HG02852 (cell line): ENCODE measurements around the gene CDPF1.
"Not testable (repeated sequence)": the region's sequence is repeated elsewhere in the genome, so short reads cannot be mapped to it uniquely, and the experiment has no call there.

ENCODE experiments used
- ATAC-seq: cut with Tn5 transposase; IDR thresholded peaks from one replicate; pipeline ENCODE4 v1.9.1; 2021; ENCODE audit warnings: mild to moderate bottlenecking, moderate library complexity; ENCODE audit not compliant: unreplicated experiment

CDPF1 gene

GRCh38 chr22:46226577-46226976, 23.5 kb downstream of the CDPF1 start:
- ATAC-seq = no peak

GRCh38 chr22:46225631-46226030, 24.5 kb downstream of the CDPF1 start:
- no peak for ATAC-seq

- ATAC-seq = no peak
Measured at GRCh38 chr22:46224898-46225290, 25.2 kb downstream of the CDPF1 start.

GRCh38 chr22:46224044-46224897, 25.8 kb downstream of the CDPF1 start:
- no peak for ATAC-seq

DNA sequence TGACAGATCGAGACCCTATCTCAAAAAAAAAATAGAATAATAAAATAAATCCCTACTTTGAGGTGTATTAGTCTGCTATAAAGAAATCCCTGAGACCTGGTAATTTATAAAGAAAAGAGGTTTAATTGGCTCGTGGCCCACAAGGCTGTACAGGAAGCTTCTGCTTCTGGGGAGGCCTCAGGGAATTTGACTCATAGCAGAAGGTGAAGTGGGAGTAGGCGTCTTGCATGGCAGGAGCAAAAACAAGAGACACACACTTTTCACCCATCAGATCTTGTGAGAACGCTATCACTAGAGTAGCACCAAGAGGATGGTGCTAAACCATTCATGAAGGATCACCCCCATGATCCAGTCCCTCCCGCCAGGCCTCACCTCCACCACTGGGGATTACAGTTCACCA, 29.2 kb downstream of the CDPF1 start:
- ATAC-seq = no peak

DNA sequence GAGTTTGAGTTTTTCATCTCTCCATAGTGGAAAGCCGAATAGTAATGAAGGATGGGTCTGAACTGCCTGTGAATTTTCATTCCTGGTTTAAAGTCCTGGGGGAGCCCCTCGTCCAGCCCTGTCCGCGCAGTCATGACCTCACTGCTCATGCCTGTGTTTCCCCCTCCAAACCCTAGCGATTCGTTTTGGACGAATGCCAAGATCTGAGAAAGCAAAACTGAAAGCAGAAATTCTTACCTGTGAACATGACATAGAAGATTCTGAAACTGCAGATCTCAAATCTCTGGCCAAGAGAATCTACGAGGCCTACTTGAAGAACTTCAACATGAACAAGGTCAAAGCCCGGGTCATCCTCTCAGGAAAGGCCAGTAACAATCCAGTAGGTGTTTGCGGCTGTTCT, 30.5 kb downstream of the CDPF1 start:
- ATAC-seq = no peak

- ATAC-seq = no peak
Measured at GRCh38 chr22:46214616-46215015, 35.5 kb downstream of the CDPF1 start.

DNA sequence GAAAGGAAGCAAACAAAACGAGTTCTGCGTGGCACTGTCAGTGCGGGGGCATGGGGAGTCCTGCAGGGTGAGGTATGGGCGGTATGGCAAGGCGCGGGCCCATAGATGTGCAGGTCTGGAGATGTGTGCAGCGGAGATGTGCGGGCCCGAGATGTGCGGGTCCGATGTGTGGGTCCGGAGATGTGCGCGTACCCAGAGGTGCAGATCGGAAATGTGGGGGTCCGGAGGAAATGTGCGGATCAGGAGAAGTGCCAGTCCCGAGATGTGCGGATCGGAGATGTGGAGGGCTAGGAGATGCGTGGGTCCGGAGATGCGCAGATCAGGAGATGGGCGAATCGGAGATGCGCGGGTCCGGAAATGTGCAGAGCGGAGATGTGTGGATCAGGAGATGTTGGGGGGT, 35.9 kb downstream of the CDPF1 start:
- no peak for ATAC-seq

GRCh38 chr22:46213052-46213451, 37.0 kb downstream of the CDPF1 start:
- ATAC-seq = no peak

DNA sequence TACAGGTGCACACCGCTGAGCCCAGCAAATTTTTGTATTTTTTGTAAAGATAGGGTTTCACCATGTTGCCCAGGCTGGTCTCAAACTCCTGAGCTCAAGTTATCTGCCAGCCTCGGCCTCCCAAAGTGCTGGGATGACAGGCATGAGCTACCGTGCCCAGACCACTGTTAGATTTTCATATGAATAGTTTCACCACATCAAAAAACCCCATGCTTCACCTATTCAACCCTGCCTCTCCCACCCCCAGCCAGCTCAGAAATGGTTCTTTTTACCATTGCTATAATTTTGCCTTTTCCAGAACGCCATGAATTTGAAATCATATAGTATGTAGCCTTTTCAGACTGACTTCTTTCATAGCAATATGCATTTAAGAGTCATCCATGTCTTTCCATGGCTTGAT, 37.9 kb downstream of the CDPF1 start:
- no peak for ATAC-seq

DNA sequence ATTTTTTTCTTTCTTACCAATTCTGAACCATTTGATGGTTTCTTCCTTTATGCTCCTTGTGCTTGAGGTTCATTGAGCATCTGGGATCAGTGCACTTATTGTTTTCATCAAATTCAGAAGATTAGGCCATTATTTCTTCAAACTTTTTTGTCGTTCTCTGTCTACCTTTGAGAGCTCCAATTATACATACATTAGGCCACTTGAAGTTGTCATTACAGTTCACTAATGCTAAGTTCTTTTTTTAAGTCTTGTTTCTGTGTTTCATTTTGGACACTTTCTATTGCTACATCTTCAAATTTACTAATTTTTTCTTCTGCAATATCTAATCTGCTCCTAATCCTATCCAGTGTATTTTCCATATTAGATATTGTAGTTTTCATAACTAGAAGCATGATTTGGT, 40.8 kb downstream of the CDPF1 start:
- no peak for ATAC-seq

- ATAC-seq = no peak
Measured at GRCh38 chr22:46203601-46203980, 46.5 kb downstream of the CDPF1 start.

- no peak for ATAC-seq
Measured at GRCh38 chr22:46202897-46203600, 47.0 kb downstream of the CDPF1 start.

DNA sequence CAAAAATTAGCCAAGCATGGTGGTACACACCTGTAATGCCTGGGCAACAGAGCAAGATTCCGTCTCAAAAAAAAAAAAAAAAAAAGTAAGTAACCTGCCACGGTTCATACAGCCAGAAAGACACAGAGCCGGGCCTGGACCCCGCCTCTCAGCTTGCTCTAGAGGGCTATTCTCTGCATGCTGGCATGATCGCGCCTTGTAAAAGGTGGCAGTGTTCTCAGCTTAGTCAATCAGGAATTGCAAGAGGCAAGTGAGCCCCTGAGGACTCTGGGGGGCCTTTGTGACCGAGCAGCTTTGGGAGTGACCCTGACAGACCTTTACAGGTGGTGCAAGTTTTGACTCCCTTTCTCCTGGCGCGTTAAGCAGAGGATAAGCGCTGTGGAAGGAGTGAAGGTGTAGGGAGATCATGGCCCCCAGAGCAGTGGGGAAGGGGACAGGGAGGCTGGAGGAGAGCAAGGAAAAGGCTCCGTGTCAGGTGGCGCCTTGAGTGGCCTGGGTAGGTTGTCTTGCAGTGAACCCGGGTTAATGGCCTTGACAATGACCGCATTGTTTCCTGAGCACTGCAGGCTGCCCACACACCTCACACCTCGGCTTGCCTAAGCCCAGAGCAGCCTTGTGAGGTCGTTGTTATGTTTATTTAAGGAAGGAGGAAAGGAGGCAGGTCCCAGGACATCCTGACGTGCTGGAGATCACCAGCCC, 48.9 kb downstream of the CDPF1 start:
- no peak for ATAC-seq

GRCh38 chr22:46198806-46199205, 51.3 kb downstream of the CDPF1 start:
- ATAC-seq = not testable (repeated sequence)

- ATAC-seq = no peak
Measured at GRCh38 chr22:46198274-46198673, 51.8 kb downstream of the CDPF1 start.

DNA sequence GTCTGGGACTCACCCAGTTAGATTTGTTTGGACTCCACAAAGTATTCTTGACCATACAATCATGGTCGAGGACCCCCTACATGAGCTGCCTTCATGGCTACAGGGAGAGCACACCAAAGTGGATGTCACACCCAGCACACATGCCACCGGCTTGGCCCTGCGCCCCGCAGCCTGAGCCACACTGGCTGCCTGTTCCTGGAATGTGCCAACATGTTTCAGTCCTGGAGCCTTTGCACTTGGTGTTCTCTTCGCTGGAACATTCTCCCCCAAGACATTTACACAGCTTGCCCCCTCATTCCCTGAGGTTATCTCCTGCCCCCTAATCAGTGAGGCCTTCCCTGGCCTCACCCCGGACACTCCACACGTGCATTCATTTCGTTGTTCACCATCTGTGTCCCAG, 53.8 kb downstream of the CDPF1 start:
- no peak for ATAC-seq

DNA sequence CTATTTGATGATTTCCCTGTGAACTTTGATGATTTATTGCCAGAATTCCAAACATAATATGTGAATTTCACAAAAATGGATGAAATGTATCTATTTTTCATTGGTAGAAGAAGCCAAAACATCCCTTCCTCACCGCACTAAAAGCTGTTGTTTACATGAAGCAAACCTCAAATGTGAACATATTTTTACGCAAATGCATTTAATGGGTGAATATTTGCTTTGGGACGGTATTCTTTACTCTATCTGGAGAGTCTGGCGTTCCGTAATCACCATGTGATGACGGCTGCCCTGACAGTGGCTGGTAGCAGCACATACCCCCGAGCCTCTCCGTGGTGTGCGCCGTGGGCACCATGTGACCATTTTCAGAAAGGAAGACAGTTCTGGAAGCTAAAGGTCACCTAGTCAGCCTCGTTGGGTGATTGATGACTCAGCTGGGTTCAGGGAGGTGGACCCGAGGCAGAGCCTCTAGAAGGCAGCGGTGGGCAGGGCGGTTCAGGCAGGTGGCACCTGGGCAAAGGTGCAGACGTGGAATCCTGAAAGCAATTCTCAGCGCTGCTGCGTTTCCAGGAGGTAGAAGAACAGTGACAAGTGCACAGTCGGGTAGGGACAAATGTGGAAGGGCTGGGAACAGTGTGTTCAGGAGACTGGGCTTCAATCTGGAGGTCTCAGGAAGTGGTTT, 54.5 kb downstream of the CDPF1 start:
- ATAC-seq = no peak
